ENCODE results near the gene UBE2L3.

GRCh38 chr22:21585389-21585788 is 17.9 kb downstream of the UBE2L3 start:
- TF ChIP-seq POLR2AphosphoS5 (IDR thresholded peaks at IDR 0.05; ENCODE audit: low read depth, low read length): no peak
- no peak for TF ChIP-seq POLR2A (IDR thresholded peaks at IDR 0.05; ENCODE audit: low read depth, low read length)

Measured in GM12891 (cell line).